Thyroid gland (tissue), 4 donors: ENCODE results near the gene AP3S2.

Source experiments
- CTCF ChIP-seq, 6 experiments: fragments of 200-600 bp in 3 of 6; fragments of 450-650 bp in 3 of 6; sonication (generic) in 3 of 6; IDR thresholded peaks; one replicate each; pipeline ENCODE4 v1.5.1; 2016 to 2019; ENCODE audit warnings: antibody characterized with exemption in 6 of 6, mild to moderate bottlenecking in 2 of 6, inconsistent platforms in 1 of 6, moderate library complexity in 1 of 6
- POLR2A ChIP-seq, 2 donors: fragments of 450-650 bp; IDR thresholded peaks; one replicate each; pipeline ENCODE4 v1.6.1; 2017; ENCODE audit warnings: antibody characterized with exemption in 2 of 2, mild to moderate bottlenecking in 2 of 2, moderate library complexity in 1 of 2

DNA sequence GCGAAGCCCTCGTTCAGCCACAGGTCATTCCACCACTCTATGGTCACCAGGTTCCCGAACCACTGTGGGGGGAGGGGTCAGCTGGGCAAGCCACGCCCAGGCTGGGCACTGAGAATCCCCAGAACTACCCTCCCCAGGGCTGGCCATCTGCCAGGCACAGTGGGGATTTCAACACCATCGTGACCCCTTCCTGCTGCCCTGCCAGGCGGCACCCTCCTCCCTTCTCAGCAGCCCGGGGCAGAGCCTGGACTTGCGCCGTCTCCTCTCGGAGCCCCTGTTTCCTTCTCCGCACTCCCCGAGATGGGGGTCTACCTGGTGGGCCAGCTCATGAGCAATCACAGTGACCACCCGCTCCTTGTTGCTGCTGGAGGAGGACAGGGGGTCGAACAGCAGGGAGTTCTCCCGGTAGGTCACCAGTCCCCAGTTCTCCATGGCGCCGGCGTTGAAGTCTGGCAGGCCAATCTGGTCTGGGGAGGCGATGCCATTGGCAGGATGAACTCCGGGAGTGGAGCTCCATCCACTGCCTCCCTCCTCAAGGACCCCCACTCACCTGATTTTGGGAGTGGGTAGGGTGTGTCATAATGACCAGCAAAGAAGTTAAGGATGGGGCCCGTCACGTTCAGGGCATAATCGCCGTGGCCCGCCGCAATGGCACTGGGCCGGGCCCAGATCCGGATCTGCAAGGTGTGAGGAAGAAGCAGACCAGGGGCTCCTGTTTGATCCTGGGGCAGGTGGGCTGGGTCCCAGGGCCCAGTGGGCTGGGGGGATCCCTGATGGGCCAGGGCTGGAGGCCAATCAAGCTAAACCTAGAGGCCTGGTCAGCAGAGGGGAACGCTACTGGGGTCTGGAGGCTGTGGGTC, 89.6 kb downstream of the AP3S2 start:
- TF ChIP-seq CTCF (IDR thresholded peaks at IDR 0.05) (no peak), POLR2A (IDR thresholded peaks at IDR 0.05) (no peak)
